Parathyroid adenoma (tissue), 2 donors: Measurements from ENCODE around the gene MPV17.
A peak's percentile ranks its signal among the peaks of the same experiment; 100 is the strongest.

Experiments
- H2AFZ ChIP-seq: fragments of 300-600 bp; sonication (generic); one replicate; pipeline ENCODE4 v1.7.0; 2017; ENCODE audit warnings: antibody characterized with exemption, mild to moderate bottlenecking
- H3K27ac ChIP-seq: fragments of 300-600 bp; sonication (generic); one replicate; pipeline ENCODE4 v1.7.0; 2017
- H3K27me3 ChIP-seq: fragments of 300-600 bp; sonication (generic); one replicate; pipeline ENCODE4 v1.7.0; 2017; ENCODE audit warnings: low read length; ENCODE audit not compliant: control insufficient read depth, insufficient read depth
- H3K36me3 ChIP-seq: fragments of 300-600 bp; sonication (generic); one replicate; pipeline ENCODE4 v1.7.0; 2017; ENCODE audit warnings: low read length; ENCODE audit not compliant: control insufficient read depth, insufficient read depth
- H3K4me1 ChIP-seq: fragments of 300-600 bp; sonication (generic); one replicate; pipeline ENCODE4 v1.7.0; 2017; ENCODE audit warnings: control low read depth
- H3K4me2 ChIP-seq: fragments of 300-600 bp; sonication (generic); one replicate; pipeline ENCODE4 v1.7.0; 2017; ENCODE audit warnings: low read length
- H3K4me3 ChIP-seq: fragments of 300-600 bp; sonication (generic); one replicate; pipeline ENCODE4 v1.7.0; 2017; ENCODE audit warnings: low read depth, low read length
- H3K79me2 ChIP-seq: fragments of 300-600 bp; sonication (generic); one replicate; pipeline ENCODE4 v1.7.0; 2017; ENCODE audit warnings: control low read depth
- H3K9ac ChIP-seq: fragments of 300-600 bp; sonication (generic); one replicate; pipeline ENCODE4 v1.7.0; 2017; ENCODE audit warnings: mild to moderate bottlenecking
- H3K9me3 ChIP-seq: fragments of 300-600 bp; sonication (generic); one replicate; pipeline ENCODE4 v1.7.0; 2017; ENCODE audit warnings: low read length; ENCODE audit not compliant: control insufficient read depth
- CTCF ChIP-seq: fragments of 300-600 bp; sonication (generic); IDR thresholded peaks from one replicate; pipeline ENCODE4 v1.7.0; 2017; ENCODE audit warnings: antibody characterized with exemption, mild to moderate bottlenecking
- donor health status: primary hyperparathyroidism.

MPV17 gene

DNA sequence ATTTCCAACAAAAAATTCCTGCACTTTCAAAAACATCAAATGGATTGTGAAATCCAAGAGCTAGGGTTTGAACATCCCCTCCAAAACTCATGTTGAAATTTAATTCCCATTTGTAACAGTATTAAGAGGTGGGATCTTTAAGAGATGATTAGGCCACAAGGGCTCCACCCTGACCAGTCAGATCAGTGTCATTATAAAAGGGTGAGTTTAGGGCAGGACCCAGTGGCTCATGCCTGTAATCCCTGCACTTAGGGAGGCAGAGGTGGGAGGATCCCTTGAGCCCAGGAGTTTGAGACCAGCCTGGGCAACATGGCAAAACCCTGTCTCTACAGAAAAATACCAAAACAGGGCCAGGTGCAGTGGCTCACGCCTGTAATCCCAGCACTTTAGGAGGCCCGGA is 24.7 kb upstream of the MPV17 start:
- Histone ChIP-seq H3K9ac (no peak overlapping the region), H3K79me2 (peaks cover 61% of the 10 kb centered on the region), H3K27ac (no peak overlapping the region), H3K4me2 (no peak overlapping the region), H3K4me1 (no peaks in the 10 kb centered on the region), H2AFZ (no peak overlapping the region), H3K9me3 (no peaks in the 10 kb centered on the region), H3K27me3 (no peaks in the 10 kb centered on the region), H3K4me3 (no peak overlapping the region), H3K36me3 (no peaks in the 10 kb centered on the region)
- no peak for TF ChIP-seq CTCF

- TF ChIP-seq CTCF: no peak
- no peak overlapping the region for H3K9ac ChIP-seq
- H3K27ac ChIP-seq: no peak overlapping the region
- no peaks in the 10 kb centered on the region for H3K9me3 ChIP-seq
- H3K79me2 ChIP-seq: no peaks in the 10 kb centered on the region
- H3K4me1 ChIP-seq: no peaks in the 10 kb centered on the region
- H3K27me3 ChIP-seq: no peaks in the 10 kb centered on the region
- H3K4me2 ChIP-seq: no peak overlapping the region
- H2AFZ ChIP-seq: no peak overlapping the region
- no peak overlapping the region for H3K4me3 ChIP-seq
- H3K36me3 ChIP-seq: no peaks in the 10 kb centered on the region
Observed at GRCh38 chr2:27336173-27336572, 13.3 kb upstream of the MPV17 start.

- Histone ChIP-seq H3K4me2 (no peak overlapping the region), H3K9me3 (no peaks in the 10 kb centered on the region), H3K27me3 (no peaks in the 10 kb centered on the region), H2AFZ (no peak overlapping the region), H3K27ac (no peak overlapping the region), H3K4me1 (no peaks in the 10 kb centered on the region), H3K4me3 (no peak overlapping the region), H3K79me2 (no peaks in the 10 kb centered on the region), H3K9ac (no peak overlapping the region), H3K36me3 (no peaks in the 10 kb centered on the region)
- TF ChIP-seq CTCF: no peak
Observed at GRCh38 chr2:27335311-27335710, 12.4 kb upstream of the MPV17 start.

- H3K4me3 ChIP-seq: no peak overlapping the region
- no peak overlapping the region for H3K4me2 ChIP-seq
- peaks cover 18% of the 10 kb centered on the region for H3K4me1 ChIP-seq
- H3K36me3 ChIP-seq: no peaks in the 10 kb centered on the region
- TF ChIP-seq CTCF: no peak
- no peak overlapping the region for H3K9ac ChIP-seq
- H3K9me3 ChIP-seq: no peaks in the 10 kb centered on the region
- H3K27me3 ChIP-seq: no peaks in the 10 kb centered on the region
- no peak overlapping the region for H3K27ac ChIP-seq
- H3K79me2 ChIP-seq: no peaks in the 10 kb centered on the region
- H2AFZ ChIP-seq: no peak overlapping the region
Observed at GRCh38 chr2:27324720-27325119, 1.8 kb upstream of the MPV17 start.

DNA sequence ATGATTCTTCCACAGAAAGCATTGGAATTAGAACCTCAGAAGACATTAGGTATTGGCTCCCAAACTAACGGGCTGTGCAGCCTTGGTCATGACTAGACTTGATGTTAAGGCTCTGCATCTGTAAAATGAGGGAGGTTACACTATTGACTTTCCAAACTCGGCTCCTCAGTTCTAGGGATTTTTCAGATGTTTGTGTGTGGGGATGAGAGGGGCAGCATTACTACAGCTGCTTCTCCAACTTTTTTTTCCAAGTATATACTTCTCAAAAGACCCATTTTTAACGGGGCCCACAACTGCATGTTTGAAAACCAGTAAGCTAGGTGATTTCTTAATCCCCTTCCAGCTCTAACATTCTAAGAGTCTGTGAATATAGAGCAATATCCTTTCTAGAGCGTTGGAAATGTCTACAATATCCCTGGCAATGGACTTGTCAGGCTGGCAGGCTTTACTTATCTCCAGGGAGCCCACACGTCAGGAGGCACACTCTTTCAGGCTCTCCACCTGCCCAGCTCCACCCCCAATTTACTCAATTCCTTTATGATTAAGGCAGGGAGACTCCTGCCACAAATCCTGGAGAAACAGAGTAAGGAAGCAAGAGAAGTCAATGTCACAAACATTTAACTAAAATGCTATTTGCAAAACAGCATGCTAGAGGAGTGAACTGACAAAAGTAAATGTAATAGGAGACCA is 844 bp upstream of the MPV17 start:
- H3K36me3 ChIP-seq: no peaks in the 10 kb centered on the region
- no peaks in the 10 kb centered on the region for H3K79me2 ChIP-seq
- no peaks in the 10 kb centered on the region for H3K27me3 ChIP-seq
- H3K9ac ChIP-seq: peak overlapping the region; percentile 95
- peak overlapping the region; percentile 97 for H3K27ac ChIP-seq
- H3K4me1 ChIP-seq: peaks cover 18% of the 10 kb centered on the region
- H2AFZ ChIP-seq: peak overlapping the region; percentile 90
- peak overlapping the region; percentile 96 for H3K4me2 ChIP-seq
- TF ChIP-seq CTCF: no peak
- peak overlapping the region; percentile 95 for H3K4me3 ChIP-seq
- no peaks in the 10 kb centered on the region for H3K9me3 ChIP-seq
